DOHH2 (cell line): ENCODE results near the gene PAX2.

Experiments
- H3F3A ChIP-seq: fragments of 200-600 bp; sonication (generic), shearing (Covaris generic); 2 replicates; pipeline ENCODE4 v1.6.0; 2016; ENCODE audit warnings: antibody characterized with exemption, mild to moderate bottlenecking; ENCODE audit not compliant: control insufficient read depth, insufficient read depth
- H3K27ac ChIP-seq: fragments of 200-600 bp; sonication (generic); 2 replicates; pipeline ENCODE4 v1.5.1; 2014; ENCODE audit warnings: low read depth, mild to moderate bottlenecking, low read length, moderate library complexity
- H3K27me3 ChIP-seq: fragments of 200-600 bp; sonication (generic); 2 replicates; pipeline ENCODE4 v1.6.1; 2014; ENCODE audit warnings: mild to moderate bottlenecking, low read length, mixed read lengths; ENCODE audit not compliant: control insufficient read depth
- H3K36me3 ChIP-seq: fragments of 200-600 bp; sonication (generic); 2 replicates; pipeline ENCODE4 v1.6.1; 2014; ENCODE audit warnings: mild to moderate bottlenecking, low read length, moderate library complexity, mixed read lengths; ENCODE audit not compliant: control insufficient read depth
- H3K4me1 ChIP-seq: fragments of 200-600 bp; sonication (generic); 2 replicates; pipeline ENCODE4 v1.6.1; 2014; ENCODE audit warnings: mild to moderate bottlenecking, low read length, mixed read lengths; ENCODE audit not compliant: control insufficient read depth
- H3K4me2 ChIP-seq: fragments of 200-600 bp; sonication (generic); 2 replicates; pipeline ENCODE4 v1.6.0; 2014; ENCODE audit warnings: mild to moderate bottlenecking, low read length, moderate library complexity
- H3K4me3 ChIP-seq: fragments of 200-600 bp; sonication (generic); 2 replicates; pipeline ENCODE4 v1.5.1; 2014; ENCODE audit warnings: mild to moderate bottlenecking, low read length, mixed read lengths
- H3K79me2 ChIP-seq: fragments of 200-600 bp; sonication (generic); 2 replicates; pipeline ENCODE4 v1.6.1; 2014; ENCODE audit warnings: mild to moderate bottlenecking, low read length, mixed read lengths; ENCODE audit not compliant: control insufficient read depth
- H3K9me2 ChIP-seq: fragments of 200-600 bp; sonication (generic); replicated peaks from 2 replicates; pipeline ENCODE4 v1.6.1; 2014; ENCODE audit warnings: mild to moderate bottlenecking, low read length, mixed read lengths; ENCODE audit not compliant: control insufficient read depth
- H3K9me3 ChIP-seq: fragments of 200-600 bp; sonication (generic); 2 replicates; pipeline ENCODE4 v1.6.1; 2014; ENCODE audit warnings: antibody characterized with exemption, low read length, mixed read lengths; ENCODE audit not compliant: control insufficient read depth, insufficient read depth
- H4K20me1 ChIP-seq: fragments of 200-600 bp; sonication (generic); 2 replicates; pipeline ENCODE4 v1.6.0; 2014; ENCODE audit warnings: low read depth, mild to moderate bottlenecking, antibody characterized with exemption, low read length, moderate library complexity; ENCODE audit not compliant: control insufficient read depth, insufficient read depth
- EZH2phosphoT487 ChIP-seq: fragments of 200-600 bp; sonication (generic); IDR thresholded peaks from 2 replicates; pipeline ENCODE4 v1.6.1; 2017; ENCODE audit warnings: borderline replicate concordance, mild to moderate bottlenecking, antibody characterized with exemption, low read length, moderate library complexity, mixed read lengths
- TF ChIP-seq, protein P1 (sequence below): fragments of 200-600 bp; sonication (generic); IDR thresholded peaks from one replicate; pipeline ENCODE4 v1.5.1; 2014; ENCODE audit warnings: antibody characterized with exemption, mild to moderate bottlenecking, low read depth, low read length; ENCODE audit not compliant: poor library complexity, severe bottlenecking

The PAX2 gene

GRCh38 chr10:100741378-100742075 is 3.9 kb upstream of the PAX2 start:
- H3K4me3 ChIP-seq, result no peak overlapping the region
- no peaks in the 10 kb centered on the region for H3K9me2 ChIP-seq
- no peaks in the 10 kb centered on the region for H3K4me1 ChIP-seq
- no peak for TF ChIP-seq EZH2phosphoT487
- TF ChIP-seq, protein P1, sequence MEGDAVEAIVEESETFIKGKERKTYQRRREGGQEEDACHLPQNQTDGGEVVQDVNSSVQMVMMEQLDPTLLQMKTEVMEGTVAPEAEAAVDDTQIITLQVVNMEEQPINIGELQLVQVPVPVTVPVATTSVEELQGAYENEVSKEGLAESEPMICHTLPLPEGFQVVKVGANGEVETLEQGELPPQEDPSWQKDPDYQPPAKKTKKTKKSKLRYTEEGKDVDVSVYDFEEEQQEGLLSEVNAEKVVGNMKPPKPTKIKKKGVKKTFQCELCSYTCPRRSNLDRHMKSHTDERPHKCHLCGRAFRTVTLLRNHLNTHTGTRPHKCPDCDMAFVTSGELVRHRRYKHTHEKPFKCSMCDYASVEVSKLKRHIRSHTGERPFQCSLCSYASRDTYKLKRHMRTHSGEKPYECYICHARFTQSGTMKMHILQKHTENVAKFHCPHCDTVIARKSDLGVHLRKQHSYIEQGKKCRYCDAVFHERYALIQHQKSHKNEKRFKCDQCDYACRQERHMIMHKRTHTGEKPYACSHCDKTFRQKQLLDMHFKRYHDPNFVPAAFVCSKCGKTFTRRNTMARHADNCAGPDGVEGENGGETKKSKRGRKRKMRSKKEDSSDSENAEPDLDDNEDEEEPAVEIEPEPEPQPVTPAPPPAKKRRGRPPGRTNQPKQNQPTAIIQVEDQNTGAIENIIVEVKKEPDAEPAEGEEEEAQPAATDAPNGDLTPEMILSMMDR, result no peak
- H3K4me2 ChIP-seq, result no peak overlapping the region
- H3F3A ChIP-seq, result no peaks in the 10 kb centered on the region
- H3K79me2 ChIP-seq, result no peaks in the 10 kb centered on the region
- H3K9me3 ChIP-seq, result no peaks in the 10 kb centered on the region
- no peaks in the 10 kb centered on the region for H4K20me1 ChIP-seq
- H3K36me3 ChIP-seq, result no peaks in the 10 kb centered on the region
- peaks cover 87% of the 10 kb centered on the region for H3K27me3 ChIP-seq
- no peak overlapping the region for H3K27ac ChIP-seq

DNA sequence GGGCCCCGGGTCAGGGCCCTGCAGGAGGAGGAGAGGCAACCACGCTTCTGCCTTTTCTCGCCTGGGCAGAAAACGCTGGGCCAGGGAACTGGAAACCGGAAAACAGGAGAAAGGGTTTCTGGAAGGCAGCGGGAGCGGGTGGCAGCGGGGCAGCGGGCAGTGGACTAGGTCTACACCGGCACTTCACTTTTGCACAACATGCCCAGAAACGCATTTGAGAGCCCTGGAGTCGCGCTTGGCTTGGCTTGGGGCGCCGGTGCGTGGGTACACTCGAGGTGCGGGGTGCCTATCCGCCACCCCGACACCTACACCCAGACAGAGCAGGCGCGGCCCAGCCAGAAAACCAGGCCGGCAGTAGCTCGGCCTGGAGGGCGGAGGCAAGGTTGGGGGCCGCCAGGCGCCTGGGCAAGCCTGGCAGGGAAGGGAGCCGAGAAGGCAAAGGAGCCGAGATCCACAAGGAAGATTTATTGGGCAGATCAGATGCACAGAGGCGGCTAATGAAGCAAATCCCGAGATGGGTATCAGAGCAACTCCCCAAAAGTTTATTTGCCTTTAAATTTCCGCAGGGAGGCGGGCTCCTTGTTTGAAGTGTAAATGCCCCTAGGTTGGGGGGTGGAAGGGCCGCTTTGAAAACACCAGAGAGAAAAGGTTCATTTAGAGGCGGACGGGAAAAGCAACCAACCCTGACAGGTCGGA is 3.2 kb upstream of the PAX2 start:
- TF ChIP-seq EZH2phosphoT487, result no peak
- TF ChIP-seq, protein P1, result no peak
- no peaks in the 10 kb centered on the region for H3K79me2 ChIP-seq
- H3K4me3 ChIP-seq, result no peak overlapping the region
- no peaks in the 10 kb centered on the region for H3K4me1 ChIP-seq
- no peaks in the 10 kb centered on the region for H3K36me3 ChIP-seq
- H3K27me3 ChIP-seq, result peaks cover 87% of the 10 kb centered on the region
- H3K9me3 ChIP-seq, result no peaks in the 10 kb centered on the region
- no peaks in the 10 kb centered on the region for H3K9me2 ChIP-seq
- no peaks in the 10 kb centered on the region for H4K20me1 ChIP-seq
- H3K27ac ChIP-seq, result no peak overlapping the region
- H3F3A ChIP-seq, result no peaks in the 10 kb centered on the region
- no peak overlapping the region for H3K4me2 ChIP-seq

DNA sequence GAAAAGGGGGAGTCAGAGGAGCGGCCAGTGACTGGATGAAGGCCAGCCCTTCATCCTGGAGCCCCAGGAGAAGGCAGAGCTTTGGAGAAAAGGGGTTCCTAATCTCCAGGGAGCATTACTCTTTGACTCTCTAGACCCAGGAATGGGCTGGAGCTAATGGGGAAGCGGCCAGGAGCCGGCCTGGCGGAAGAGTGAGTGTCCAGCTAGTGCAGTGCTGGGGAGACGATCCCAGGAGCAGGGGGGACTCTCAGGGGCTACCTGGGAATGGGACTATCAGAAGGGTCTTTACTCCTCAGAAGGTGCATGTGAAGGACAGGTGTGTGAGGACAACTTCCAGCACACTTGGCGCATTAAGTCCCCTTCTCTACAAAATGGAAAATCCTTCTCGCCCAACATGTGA is 2.4 kb upstream of the PAX2 start:
- TF ChIP-seq EZH2phosphoT487, result no peak
- TF ChIP-seq, protein P1, result no peak

More for the DNA sequence above, 2.4 kb upstream of the PAX2 start:
- Histone ChIP-seq H3K27me3 (peaks cover 86% of the 10 kb centered on the region), H3K9me3 (no peaks in the 10 kb centered on the region), H3K4me3 (no peak overlapping the region), H3K27ac (no peak overlapping the region), H3K79me2 (no peaks in the 10 kb centered on the region), H3K4me2 (no peak overlapping the region), H3K4me1 (no peaks in the 10 kb centered on the region), H3K9me2 (no peaks in the 10 kb centered on the region), H4K20me1 (no peaks in the 10 kb centered on the region), H3F3A (no peaks in the 10 kb centered on the region), H3K36me3 (no peaks in the 10 kb centered on the region)
